CD4-positive, alpha-beta memory T cell (primary cell): Measurements from ENCODE around the gene SERPINF2. TPM values are rescaled to one million over a fixed set of nuclear protein-coding genes. Genes with fewer than 3 reads are reported as not detected.
"Not testable (repeated sequence)": the region's sequence is repeated elsewhere in the genome, so short reads cannot be mapped to it uniquely, and the experiment has no call there.

Experiments used
- CTCF ChIA-PET: fragments of 350-600 bp; sonication (Branson Sonifier 250); formaldehyde crosslinking; loops from one replicate; lab custom pipeline; 2021; ENCODE audit warnings: inconsistent platforms; ENCODE audit not compliant: partially characterized antibody; lab: Charles Lee
- POLR2A ChIA-PET: fragments of 350-600 bp; sonication (Branson Sonifier 250); formaldehyde crosslinking; loops from one replicate; lab custom pipeline; 2021; ENCODE audit not compliant: partially characterized antibody; lab: Charles Lee
- DNase-seq, 5 donors: peaks; one replicate each; pipeline versions ENCODE4 v3.0.0 to v3.0.0-alpha.2; 2020 to 2022; ENCODE audit warnings: mixed read lengths in 1 of 5
- H3K27ac ChIP-seq: one replicate; pipeline ENCODE4 v1.7.0; 2013; ENCODE audit warnings: low read depth, low read length
- H3K27me3 ChIP-seq: 2 replicates; pipeline ENCODE4 v1.7.0; 2013; ENCODE audit warnings: mild to moderate bottlenecking, low read length, moderate library complexity; ENCODE audit not compliant: insufficient read depth
- H3K36me3 ChIP-seq: 2 replicates; pipeline ENCODE4 v1.7.0; 2013; ENCODE audit warnings: mild to moderate bottlenecking, low read length, moderate library complexity; ENCODE audit not compliant: insufficient read depth
- H3K4me1 ChIP-seq: 2 replicates; pipeline ENCODE4 v1.7.0; 2013; ENCODE audit warnings: mild to moderate bottlenecking, low read length, moderate library complexity; ENCODE audit not compliant: insufficient read depth
- H3K4me3 ChIP-seq, 2 donors: one replicate each; pipeline ENCODE4 v1.7.0; 2013; ENCODE audit warnings: low read length in 2 of 2, mild to moderate bottlenecking in 1 of 2
- H3K9me3 ChIP-seq, 2 donors: one replicate each; pipeline ENCODE4 v1.7.0; 2013; ENCODE audit warnings: low read length in 2 of 2, control low read depth in 1 of 2; ENCODE audit not compliant: control insufficient read depth in 1 of 2
- H3K27ac Mint-ChIP-seq, 7 donors: one replicate each; pipeline ENCODE4 v1.8.0; 2020 to 2021; ENCODE audit warnings: mixed read lengths in 7 of 7, mild to moderate bottlenecking in 6 of 7, inconsistent platforms in 3 of 7, moderate library complexity in 3 of 7
- H3K27me3 Mint-ChIP-seq, 2 donors: one replicate each; pipeline ENCODE4 v1.8.0; 2020 to 2021; ENCODE audit warnings: mixed read lengths in 2 of 2
- H3K36me3 Mint-ChIP-seq, 2 donors: one replicate each; pipeline ENCODE4 v1.8.0; 2020 to 2021; ENCODE audit warnings: mixed read lengths in 2 of 2, inconsistent platforms in 1 of 2, mild to moderate bottlenecking in 1 of 2
- H3K4me1 Mint-ChIP-seq, 4 donors: one replicate each; pipeline ENCODE4 v1.8.0; 2020 to 2021; ENCODE audit warnings: mixed read lengths in 4 of 4, mild to moderate bottlenecking in 1 of 4
- H3K4me3 Mint-ChIP-seq, 8 donors: one replicate each; pipeline ENCODE4 v1.8.0; 2020 to 2021; ENCODE audit warnings: mixed read lengths in 8 of 8, mild to moderate bottlenecking in 7 of 8, moderate library complexity in 6 of 8, inconsistent platforms in 3 of 8
- H3K9me3 Mint-ChIP-seq, 8 donors: one replicate each; pipeline ENCODE4 v1.8.0; 2020 to 2021; ENCODE audit warnings: mixed read lengths in 8 of 8, mild to moderate bottlenecking in 5 of 8, inconsistent platforms in 3 of 8, moderate library complexity in 1 of 8
- intact Hi-C: fragments of 100-400 bp; cut with micrococcal nuclease; formaldehyde crosslinking; loops from one replicate; pipeline ENCODE4 v1.15.1; 2023
- polyA plus RNA-seq, 2 donors: library from polyadenylated mRNA; unstranded; fragments of 300-500 nt; fragmentation: Illumina TruSeq; gene quantifications; one replicate each; pipeline ENCODE4 v1.2.3, GENCODE V29; 2021
- total RNA-seq, 2 experiments: library from RNA; stranded (reverse); gene quantifications; one replicate each; pipeline ENCODE4 v1.2.3, GENCODE V29; 2021

SERPINF2 gene
- total and polyA plus RNA-seq, 4 experiments from 2014 or later = 0.14 to 1.3 (median 0.19) TPM; not detected in 1

DNA sequence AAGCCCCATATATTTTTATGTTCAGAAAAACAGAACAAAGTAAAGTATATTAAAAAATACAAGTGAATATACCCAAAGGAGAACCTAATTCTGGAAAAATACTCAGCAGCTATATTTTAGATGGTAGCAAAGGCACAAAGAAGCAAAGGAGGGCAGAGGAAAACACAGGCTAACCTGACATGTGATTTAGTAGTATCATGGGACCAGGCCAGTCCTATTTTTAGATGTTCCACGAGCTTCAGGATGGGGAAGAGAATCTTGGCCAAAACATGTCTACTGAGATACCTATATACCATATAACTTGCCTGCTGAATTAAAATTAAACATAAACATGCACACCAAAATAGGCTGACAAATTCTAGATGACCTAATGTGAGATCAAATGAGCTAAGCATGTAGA is 54.1 kb downstream of the SERPINF2 start:
- intact Hi-C loops = no loop called here
- Mint-ChIP-seq H3K27me3 (no peaks in the 10 kb centered on the region), H3K4me3 (no peak overlapping the region), H3K36me3 (peaks cover 15 to 22% of the 10 kb centered on the region in 2 donors), H3K27ac (peak overlapping the region in 1 of 7 donors; percentile 23), H3K9me3 (peaks cover 0 to 2% (median 0%) of the 10 kb centered on the region in 8 donors), H3K4me1 (peaks cover 0 to 18% (median 8%) of the 10 kb centered on the region in 4 donors)
- Histone ChIP-seq H3K4me3 (no peak overlapping the region), H3K27me3 (no peaks in the 10 kb centered on the region), H3K4me1 (no peaks in the 10 kb centered on the region), H3K27ac (no peak overlapping the region), H3K36me3 (peaks cover 12% of the 10 kb centered on the region), H3K9me3 (no peaks in the 10 kb centered on the region)
- ChIA-PET POLR2A (interaction anchor here (0.6 kb wide), 2 partner anchors 27 to 846 kb away, joined by 3 to 4 read pairs; no protein-coding TSS in a partner anchor), CTCF (interaction anchor here (1.1 to 1.9 kb wide), 4 partner anchors 10 to 76 kb away, joined by 5 read pairs; no protein-coding TSS in a partner anchor)
- DNase-seq = no peak

DNA sequence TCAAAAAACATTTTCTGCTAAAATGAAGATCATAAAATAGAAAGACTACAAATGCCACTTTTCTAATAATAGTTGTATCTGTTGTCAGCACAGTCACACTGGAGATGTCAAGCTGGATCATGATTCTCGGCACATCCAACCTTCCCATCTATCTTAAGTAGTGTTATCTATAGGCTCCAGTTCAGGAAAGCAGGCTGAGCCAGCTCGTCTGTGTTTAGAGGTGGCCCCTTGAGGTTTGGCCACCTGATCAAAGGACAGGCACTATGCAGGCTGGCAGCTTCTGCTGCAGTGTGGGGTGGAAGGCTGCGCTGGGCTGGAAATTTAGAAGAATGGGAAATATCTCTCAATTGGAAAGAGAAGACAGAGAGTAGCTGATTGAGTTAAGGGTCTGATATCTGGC is 54.7 kb downstream of the SERPINF2 start:
- Mint-ChIP-seq H3K27ac (peak overlapping the region in 3 of 7 donors; percentile 2 to 85 (median 78)), H3K9me3 (peaks cover 0 to 2% (median 0%) of the 10 kb centered on the region in 8 donors), H3K27me3 (no peaks in the 10 kb centered on the region), H3K4me3 (no peak overlapping the region), H3K4me1 (peaks cover 0 to 18% (median 8%) of the 10 kb centered on the region in 4 donors), H3K36me3 (peaks cover 15 to 23% of the 10 kb centered on the region in 2 donors)
- Histone ChIP-seq H3K4me1 (no peaks in the 10 kb centered on the region), H3K4me3 (no peak overlapping the region), H3K27ac (no peak overlapping the region), H3K36me3 (peaks cover 12% of the 10 kb centered on the region), H3K27me3 (no peaks in the 10 kb centered on the region), H3K9me3 (no peaks in the 10 kb centered on the region)
- intact Hi-C loops = no loop called here
- DNase-seq = no peak
- CTCF ChIA-PET = interaction anchor here (1.1 to 1.9 kb wide), 3 partner anchors 13 to 77 kb away, joined by 5 read pairs; no protein-coding TSS in a partner anchor
- POLR2A ChIA-PET = interaction anchor here (0.6 kb wide), 1 partner anchor 846 kb away, joined by 4 read pairs; no protein-coding TSS in a partner anchor

DNA sequence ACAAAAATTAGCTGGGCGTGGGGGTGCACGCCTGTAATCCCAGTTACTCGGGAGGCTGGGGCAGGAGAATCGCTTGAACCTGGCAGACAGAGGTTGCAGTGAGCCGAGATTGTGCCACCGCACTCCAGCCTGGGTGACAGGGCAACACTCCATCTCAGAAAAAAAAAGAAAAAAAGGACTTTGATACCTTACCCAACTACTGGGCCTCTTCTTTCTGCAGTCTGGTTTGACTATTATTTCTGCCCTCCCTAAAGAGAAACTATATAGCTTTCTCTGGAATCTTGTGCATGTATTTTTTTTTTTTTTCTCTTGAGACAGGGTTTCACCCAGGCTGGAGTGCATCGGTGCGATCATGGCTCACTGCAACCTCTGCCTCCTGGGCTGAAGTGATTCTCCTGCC is 55.2 kb downstream of the SERPINF2 start:
- peaks cover 12% of the 10 kb centered on the region for H3K36me3 ChIP-seq
- H3K27me3 ChIP-seq, H3K27ac Mint-ChIP-seq, H3K9me3 Mint-ChIP-seq, intact Hi-C loops, H3K4me1 ChIP-seq, H3K9me3 ChIP-seq, H3K4me3 ChIP-seq, H3K4me3 Mint-ChIP-seq, H3K27me3 Mint-ChIP-seq, POLR2A ChIA-PET, DNase-seq, H3K27ac ChIP-seq: not testable (repeated sequence)
- Mint-ChIP-seq H3K4me1 (peaks cover 0 to 18% (median 8%) of the 10 kb centered on the region in 4 donors), H3K36me3 (peaks cover 15 to 22% of the 10 kb centered on the region in 2 donors)
- CTCF ChIA-PET = interaction anchor here (1.1 to 1.9 kb wide), 3 partner anchors 14 to 77 kb away, joined by 5 read pairs; no protein-coding TSS in a partner anchor

DNA sequence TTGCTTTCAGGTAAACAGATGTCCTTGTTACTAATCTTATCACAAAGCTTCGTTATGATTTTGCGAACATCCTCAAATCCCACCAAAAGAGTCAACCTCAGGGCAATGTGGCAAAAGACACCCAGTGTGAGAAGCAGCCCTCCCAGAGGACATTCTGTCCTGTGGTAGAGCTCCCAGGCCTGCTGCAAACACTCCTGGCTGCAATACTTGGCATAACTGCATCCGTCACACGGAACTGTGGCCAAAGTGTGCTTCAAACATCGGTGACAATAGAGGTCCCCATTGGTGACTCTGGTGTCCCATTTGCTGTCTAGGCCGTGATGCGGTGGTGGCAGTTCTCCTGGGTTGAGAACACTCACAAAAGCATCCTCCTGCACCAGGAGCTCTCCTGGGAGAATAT is 57.6 kb downstream of the SERPINF2 start:
- CTCF ChIA-PET = interaction anchor here (2.0 kb wide), 1 partner anchor 79 kb away, joined by 8 read pairs; no protein-coding TSS in a partner anchor
- H3K4me1 ChIP-seq = no peaks in the 10 kb centered on the region
- intact Hi-C loops = no loop called here
- H3K4me1 Mint-ChIP-seq = peaks cover 0 to 10% (median 7%) of the 10 kb centered on the region in 4 donors
- H3K9me3 Mint-ChIP-seq = peaks cover 0 to 2% (median 0%) of the 10 kb centered on the region in 8 donors
- no peaks in the 10 kb centered on the region for H3K9me3 ChIP-seq
- POLR2A ChIA-PET = interaction anchor here (1.3 kb wide), 1 partner anchor 36 kb away, joined by 3 read pairs; no protein-coding TSS in a partner anchor
- H3K4me3 ChIP-seq = no peak overlapping the region
- no peak overlapping the region for H3K4me3 Mint-ChIP-seq
- H3K27me3 Mint-ChIP-seq = no peaks in the 10 kb centered on the region
- no peak for DNase-seq
- H3K27ac Mint-ChIP-seq = no peak overlapping the region
- H3K36me3 Mint-ChIP-seq = peaks cover 22 to 35% of the 10 kb centered on the region in 2 donors
- peaks cover 12% of the 10 kb centered on the region for H3K36me3 ChIP-seq
- H3K27me3 ChIP-seq = no peaks in the 10 kb centered on the region
- no peak overlapping the region for H3K27ac ChIP-seq

DNA sequence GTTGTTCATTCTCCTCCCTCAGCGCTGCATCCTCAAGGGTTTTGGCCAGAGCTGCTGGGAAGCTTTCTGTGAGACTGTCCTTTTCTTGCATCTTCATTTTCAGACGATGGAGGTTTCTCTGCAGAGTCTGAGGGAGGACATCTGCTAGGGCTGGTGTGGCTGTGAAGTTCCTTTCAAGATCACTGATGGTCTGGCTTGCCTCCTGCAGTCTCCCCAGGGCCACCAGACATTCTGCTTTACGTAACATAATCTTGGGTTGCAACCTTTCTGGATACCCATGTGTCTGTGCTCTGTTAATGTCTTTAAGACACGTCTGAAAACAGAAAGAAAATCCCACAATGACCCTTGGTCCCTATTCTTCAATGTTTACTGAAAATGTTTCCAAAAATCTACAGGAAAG is 58.0 kb downstream of the SERPINF2 start:
- intact Hi-C loops = no loop called here
- POLR2A ChIA-PET = no interaction called here
- no peaks in the 10 kb centered on the region for H3K27me3 ChIP-seq
- CTCF ChIA-PET = interaction anchor here (2.0 kb wide), 1 partner anchor 79 kb away, joined by 8 read pairs; no protein-coding TSS in a partner anchor
- Mint-ChIP-seq H3K4me3 (no peak overlapping the region), H3K36me3 (peaks cover 22 to 35% of the 10 kb centered on the region in 2 donors), H3K27ac (no peak overlapping the region), H3K4me1 (peaks cover 0 to 10% (median 7%) of the 10 kb centered on the region in 4 donors), H3K9me3 (peaks cover 0 to 2% (median 0%) of the 10 kb centered on the region in 8 donors), H3K27me3 (no peaks in the 10 kb centered on the region)
- no peak for DNase-seq
- H3K4me1 ChIP-seq = no peaks in the 10 kb centered on the region
- no peaks in the 10 kb centered on the region for H3K9me3 ChIP-seq
- H3K36me3 ChIP-seq = peaks cover 12% of the 10 kb centered on the region
- no peak overlapping the region for H3K27ac ChIP-seq
- H3K4me3 ChIP-seq = no peak overlapping the region

DNA sequence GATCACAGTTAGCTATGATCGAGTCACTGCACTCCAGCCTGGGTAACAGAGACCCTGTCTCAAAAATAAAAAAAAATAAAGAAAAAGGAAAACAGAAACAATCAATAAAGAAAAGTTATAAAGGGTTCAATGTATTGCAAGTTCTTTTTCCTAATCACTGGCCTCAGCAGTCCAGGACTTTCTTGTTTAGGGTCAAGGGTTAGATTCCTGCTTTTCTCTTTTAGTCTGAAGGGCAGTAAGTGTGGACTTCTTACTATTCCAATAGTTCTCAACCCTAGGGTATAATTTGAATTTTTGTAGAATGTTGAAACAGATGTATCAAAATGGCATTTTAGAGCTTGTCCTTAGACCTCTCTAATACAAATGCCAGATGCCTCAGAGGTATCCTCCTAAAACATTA is 59.8 kb downstream of the SERPINF2 start:
- Histone ChIP-seq H3K27ac (no peak overlapping the region), H3K9me3 (no peaks in the 10 kb centered on the region), H3K27me3 (no peaks in the 10 kb centered on the region), H3K4me3 (no peak overlapping the region), H3K4me1 (no peaks in the 10 kb centered on the region), H3K36me3 (peaks cover 12% of the 10 kb centered on the region)
- ChIA-PET CTCF (no interaction called here), POLR2A (no interaction called here)
- H3K27ac Mint-ChIP-seq = peak overlapping the region in 1 of 7 donors; percentile 42
- DNase-seq = no peak
- H3K9me3 Mint-ChIP-seq = peaks cover 0 to under 1% (median 0%) of the 10 kb centered on the region in 8 donors
- intact Hi-C loops = no loop called here
- peaks cover 0 to 2% (median 1%) of the 10 kb centered on the region in 4 donors for H3K4me1 Mint-ChIP-seq
- peaks cover 23 to 33% of the 10 kb centered on the region in 2 donors for H3K36me3 Mint-ChIP-seq
- no peaks in the 10 kb centered on the region for H3K27me3 Mint-ChIP-seq
- no peak overlapping the region for H3K4me3 Mint-ChIP-seq

DNA sequence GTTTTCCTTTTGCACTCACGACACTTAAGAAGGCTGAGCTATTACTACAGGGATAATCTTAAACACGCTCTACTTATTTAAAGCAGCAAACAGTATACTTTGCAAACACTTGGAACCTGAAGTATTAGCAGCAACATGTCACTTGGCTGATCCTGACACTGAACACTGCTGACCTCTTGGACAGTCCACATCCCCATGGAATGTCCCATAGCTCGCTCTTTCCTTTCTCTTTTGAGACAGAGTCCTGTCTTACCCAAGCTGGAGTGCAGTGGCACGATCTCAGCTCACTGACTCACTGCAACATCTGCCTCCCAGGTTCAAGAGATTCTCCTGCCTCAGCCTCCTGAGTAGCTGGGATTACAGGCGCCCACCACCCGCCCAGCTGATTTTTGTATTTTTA is 60.6 kb downstream of the SERPINF2 start:
- no peaks in the 10 kb centered on the region for H3K27me3 ChIP-seq
- H3K27ac ChIP-seq = no peak overlapping the region
- no peaks in the 10 kb centered on the region for H3K9me3 ChIP-seq
- H3K4me3 ChIP-seq = no peak overlapping the region
- no peaks in the 10 kb centered on the region for H3K4me1 ChIP-seq
- peaks cover 0 to 1% (median 0%) of the 10 kb centered on the region in 4 donors for H3K4me1 Mint-ChIP-seq
- H3K36me3 ChIP-seq = peaks cover 12% of the 10 kb centered on the region
- no peaks in the 10 kb centered on the region for H3K27me3 Mint-ChIP-seq
- POLR2A ChIA-PET = no interaction called here
- DNase-seq = no peak
- peaks cover 29 to 39% of the 10 kb centered on the region in 2 donors for H3K36me3 Mint-ChIP-seq
- no peaks in the 10 kb centered on the region for H3K9me3 Mint-ChIP-seq
- CTCF ChIA-PET = no interaction called here
- intact Hi-C loops = no loop called here
- no peak overlapping the region for H3K27ac Mint-ChIP-seq
- no peak overlapping the region for H3K4me3 Mint-ChIP-seq
